Kidney (tissue), 14 donors: ENCODE measurements around the gene PARN. TPM values are rescaled to one million over a fixed set of nuclear protein-coding genes. Genes with fewer than 3 reads are reported as not detected.

Experiments
- DNase-seq, 5 donors: peaks; one replicate each; pipeline ENCODE4 v3.0.0-alpha.2; 2013 to 2020
- FAIRE-seq: peaks from 2 replicates; lab custom pipeline; 2012; peaks lifted over from hg19 to GRCh38; lab: Jason Lieb, UNC
- H3K27ac ChIP-seq, 2 donors: one replicate each; pipeline ENCODE4 v1.7.0; 2013; ENCODE audit warnings: low read depth in 2 of 2, low read length in 2 of 2, inconsistent platforms in 1 of 2
- H3K27me3 ChIP-seq: one replicate; pipeline ENCODE4 v1.7.1; 2013; ENCODE audit warnings: low read length, inconsistent platforms; ENCODE audit not compliant: control insufficient read depth, insufficient read depth
- H3K36me3 ChIP-seq, 3 donors: one replicate each; pipeline versions ENCODE4 v1.7.0 to v1.7.1; 2013; ENCODE audit warnings: low read length in 3 of 3, control low read depth in 1 of 3, inconsistent platforms in 1 of 3; ENCODE audit not compliant: insufficient read depth in 3 of 3, control insufficient read depth in 2 of 3
- H3K4me1 ChIP-seq, 3 donors: one replicate each; pipeline versions ENCODE4 v1.7.0 to v1.7.1; 2013; ENCODE audit warnings: low read length in 3 of 3, inconsistent platforms in 1 of 3, low read depth in 1 of 3; ENCODE audit not compliant: control insufficient read depth in 2 of 3, insufficient read depth in 2 of 3
- H3K4me3 ChIP-seq, 3 donors: one replicate each; pipeline versions ENCODE4 v1.7.0 to v1.8.1; 2013; ENCODE audit warnings: low read length in 3 of 3, control low read depth in 1 of 3, inconsistent platforms in 1 of 3
- H3K9ac ChIP-seq, 3 donors: one replicate each; pipeline versions ENCODE4 v1.7.0 to v1.7.1; 2013; ENCODE audit warnings: low read length in 3 of 3, control low read depth in 1 of 3, inconsistent platforms in 1 of 3
- H3K9me3 ChIP-seq, 3 donors: one replicate each; pipeline versions ENCODE4 v1.7.0 to v1.7.1; 2013; ENCODE audit warnings: low read length in 3 of 3, control low read depth in 1 of 3, inconsistent platforms in 1 of 3; ENCODE audit not compliant: control insufficient read depth in 2 of 3, insufficient read depth in 1 of 3
- CTCF ChIP-seq: IDR thresholded peaks from 3 replicates; pipeline ENCODE4 v1.5.1; 2012; ENCODE audit warnings: mild to moderate bottlenecking, moderate library complexity, borderline replicate concordance; ENCODE audit not compliant: insufficient read depth; ENCODE audit errors: extremely low read depth
- intact Hi-C: fragments of 100-400 bp; cut with DNase I; formaldehyde crosslinking; loops from one replicate; pipeline ENCODE4 v1.11.1; 2022
- polyA plus RNA-seq: library from polyadenylated mRNA; stranded (reverse); fragments of 350-450 nt; fragmentation: Illumina TruSeq; extraction: RNeasy Lipid Tissue Mini Kit (QIAGEN cat#74804); gene quantifications from one replicate; pipeline ENCODE4 v1.2.3, GENCODE V29; 2014; ENCODE audit warnings: low read depth, low replicate concordance; ENCODE audit not compliant: insufficient read depth
- total RNA-seq: library from RNA; stranded (reverse); fragmentation: NEBNext Ultra II Directional; extraction: Animal tissue kit (Norgen Biotek cat#: 25700); gene quantifications from one replicate; pipeline ENCODE4 v1.2.1, GENCODE V29; 2021
- donor health status: control.
- donor health status: control.
- donor health status: control.
- donor health status: control.
- donor health status: control.
- donor health status: DM: yes; HTN: yes; CAD: no.
- donor health status: Normal renal cell carcinoma (clear cell type).

PARN gene
- total and polyA plus RNA-seq, 2 donors from 2014 or later: 17.3 to 32.5 TPM

- DNase-seq (no peak), FAIRE-seq (no peak)
- Histone ChIP-seq H3K9ac (no peak overlapping the region), H3K27me3 (no peaks in the 10 kb centered on the region), H3K4me1 (peaks cover 0 to 22% (median 21%) of the 10 kb centered on the region in 3 donors), H3K27ac (peak overlapping the region; percentile 35 to 40), H3K9me3 (no peaks in the 10 kb centered on the region), H3K36me3 (no peaks in the 10 kb centered on the region), H3K4me3 (no peak overlapping the region)
- intact Hi-C loops: no loop called here
- TF ChIP-seq CTCF: no peak
Measured at GRCh38 chr16:14502256-14502875, 127.7 kb downstream of the PARN start.

- H3K9me3 ChIP-seq: no peaks in the 10 kb centered on the region
- FAIRE-seq: no peak
- no peak overlapping the region for H3K9ac ChIP-seq
- H3K4me1 ChIP-seq: peaks cover 2 to 27% (median 22%) of the 10 kb centered on the region in 3 donors
- H3K4me3 ChIP-seq: no peak overlapping the region
- intact Hi-C loops: no loop called here
- H3K27ac ChIP-seq: peak overlapping the region; percentile 35 to 40
- no peak for TF ChIP-seq CTCF
- no peaks in the 10 kb centered on the region for H3K36me3 ChIP-seq
- DNase-seq: peak; percentile 59 to 92 (median 73)
- H3K27me3 ChIP-seq: no peaks in the 10 kb centered on the region
Measured at GRCh38 chr16:14501331-14502255, 128.5 kb downstream of the PARN start.

- H3K9me3 ChIP-seq: no peaks in the 10 kb centered on the region
- no peak for FAIRE-seq
- H3K4me3 ChIP-seq: no peak overlapping the region
- peaks cover 2 to 27% (median 22%) of the 10 kb centered on the region in 3 donors for H3K4me1 ChIP-seq
- no peaks in the 10 kb centered on the region for H3K27me3 ChIP-seq
- no peak for DNase-seq
- H3K36me3 ChIP-seq: no peaks in the 10 kb centered on the region
- no peak overlapping the region for H3K9ac ChIP-seq
- H3K27ac ChIP-seq: no peak overlapping the region
- intact Hi-C loops: no loop called here
- no peak for TF ChIP-seq CTCF
Measured at GRCh38 chr16:14500791-14501190, 129.3 kb downstream of the PARN start.
